Gastrocnemius medialis (tissue), 4 donors: Measurements from ENCODE around the gene GMPR2.

Experiments
- CTCF ChIP-seq, 5 experiments: fragments of 450-650 bp in 3 of 5; fragments of 200-600 bp in 2 of 5; sonication (generic) in 2 of 5; IDR thresholded peaks in 4 of 5; conservative IDR thresholded peaks in 1 of 5; 1 replicate in 4 of 5; 2 replicates in 1 of 5; pipeline ENCODE4 v1.5.1; 2016 to 2019; ENCODE audit warnings: antibody characterized with exemption in 5 of 5, mild to moderate bottlenecking in 3 of 5, moderate library complexity in 3 of 5
- POLR2A ChIP-seq, 2 donors: fragments of 450-650 bp; IDR thresholded peaks; one replicate each; pipeline ENCODE4 v1.6.1; 2017; ENCODE audit warnings: antibody characterized with exemption in 2 of 2, mild to moderate bottlenecking in 2 of 2, moderate library complexity in 2 of 2

DNA sequence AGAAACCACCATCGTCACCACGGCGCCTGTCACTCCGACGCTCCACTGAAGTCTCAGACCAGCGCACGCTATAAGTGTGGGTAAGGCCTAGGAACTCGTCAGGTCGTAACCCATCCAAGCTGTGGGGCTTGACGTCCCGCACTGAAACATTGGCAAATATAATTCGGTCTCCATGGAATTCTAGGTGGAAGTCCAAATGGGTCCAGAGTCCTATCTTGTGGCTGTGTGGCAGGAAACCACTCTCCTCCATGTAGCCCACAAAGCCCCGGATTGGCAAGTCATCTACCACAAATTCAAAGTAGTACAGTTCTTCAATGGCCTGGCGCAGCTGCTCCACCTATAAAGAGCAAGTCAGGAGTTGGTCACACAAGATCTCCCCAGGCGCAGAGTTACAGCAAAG lies 39.8 kb upstream of the GMPR2 start:
- TF ChIP-seq CTCF (IDR thresholded peaks at IDR 0.05 in 4 of 5, conservative IDR thresholded peaks at IDR 0.05 in 1 of 5) (no peak), POLR2A (IDR thresholded peaks at IDR 0.05) (no peak)
